ENCODE data around the gene LSM7. TPM values are rescaled to one million over a fixed set of nuclear protein-coding genes. Genes with fewer than 3 reads are reported as not detected.

The LSM7 gene
- total and polyA plus RNA-seq, 2 experiments from 2014 or later, result 299 to 409 TPM

- Mint-ChIP-seq H3K4me1 (no peaks in the 10 kb centered on the region; the same call in 2 of the 3 replicates), H3K36me3 (ENCODE audit: low read depth) (no peaks in the 10 kb centered on the region; the same call in 2 of the 3 replicates), H3K27me3 (ENCODE audit: insufficient read depth, low read depth, poor library complexity) (peaks cover 4% of the 10 kb centered on the region), H3K9me3 (peaks cover 6% of the 10 kb centered on the region; the same call in 1 of the 3 replicates), H3K27ac (no peak overlapping the region), H3K4me3 (no peak overlapping the region)
- H3K9me2 ChIP-seq (ENCODE audit: insufficient read depth), result no peaks in the 10 kb centered on the region
- no peak overlapping the region for H3K27ac ChIP-seq (ENCODE audit: low read depth)
- no peaks in the 10 kb centered on the region for H3K36me3 ChIP-seq (ENCODE audit: insufficient read depth)
- no peaks in the 10 kb centered on the region for H3K79me2 ChIP-seq (replicated peaks; ENCODE audit: insufficient read depth)
- no peak overlapping the region for H2AFZ ChIP-seq
- H3K27me3 ChIP-seq (ENCODE audit: insufficient read depth), result no peaks in the 10 kb centered on the region
- H3F3A ChIP-seq (replicated peaks; ENCODE audit: low read depth), result no peaks in the 10 kb centered on the region
- no peaks in the 10 kb centered on the region for H3K4me1 ChIP-seq (ENCODE audit: insufficient read depth)
- no peak overlapping the region for H3K4me2 ChIP-seq
- H3K4me3 ChIP-seq, result no peak overlapping the region
- DNase-seq (ENCODE audit: low spot score) (no peak), ATAC-seq (no peak)
- TF ChIP-seq POLR2AphosphoS5 (IDR thresholded peaks at IDR 0.05; ENCODE audit: low read depth) (no peak), CTCF (conservative IDR thresholded peaks at IDR 0.05; ENCODE audit: low read depth in 2 of 2) (no peak), EZH2phosphoT487 (IDR thresholded peaks at IDR 0.05; ENCODE audit: unreplicated experiment) (no peak), EZH2 (IDR thresholded peaks at IDR 0.05; ENCODE audit: low read depth, unreplicated experiment) (no peak), ZNF114 (CRISPR knock-in tag; IDR thresholded peaks at IDR 0.05) (no peak), ETS1 (IDR thresholded peaks at IDR 0.05) (no peak), NANOG (IDR thresholded peaks at IDR 0.05; ENCODE audit: borderline replicate concordance) (no peak), CREB1 (CRISPR knock-in tag; IDR thresholded peaks at IDR 0.05; ENCODE audit: low read depth) (no peak), ZNF462 (CRISPR knock-in tag; IDR thresholded peaks at IDR 0.05) (no peak), STAT1 (IDR thresholded peaks at IDR 0.05; ENCODE audit: unreplicated experiment) (no peak), JUNB (IDR thresholded peaks at IDR 0.05; ENCODE audit: unreplicated experiment) (no peak), ZNF331 (CRISPR knock-in tag; IDR thresholded peaks at IDR 0.05; ENCODE audit: low read depth) (no peak)
- TF ChIP-seq, protein P1, sequence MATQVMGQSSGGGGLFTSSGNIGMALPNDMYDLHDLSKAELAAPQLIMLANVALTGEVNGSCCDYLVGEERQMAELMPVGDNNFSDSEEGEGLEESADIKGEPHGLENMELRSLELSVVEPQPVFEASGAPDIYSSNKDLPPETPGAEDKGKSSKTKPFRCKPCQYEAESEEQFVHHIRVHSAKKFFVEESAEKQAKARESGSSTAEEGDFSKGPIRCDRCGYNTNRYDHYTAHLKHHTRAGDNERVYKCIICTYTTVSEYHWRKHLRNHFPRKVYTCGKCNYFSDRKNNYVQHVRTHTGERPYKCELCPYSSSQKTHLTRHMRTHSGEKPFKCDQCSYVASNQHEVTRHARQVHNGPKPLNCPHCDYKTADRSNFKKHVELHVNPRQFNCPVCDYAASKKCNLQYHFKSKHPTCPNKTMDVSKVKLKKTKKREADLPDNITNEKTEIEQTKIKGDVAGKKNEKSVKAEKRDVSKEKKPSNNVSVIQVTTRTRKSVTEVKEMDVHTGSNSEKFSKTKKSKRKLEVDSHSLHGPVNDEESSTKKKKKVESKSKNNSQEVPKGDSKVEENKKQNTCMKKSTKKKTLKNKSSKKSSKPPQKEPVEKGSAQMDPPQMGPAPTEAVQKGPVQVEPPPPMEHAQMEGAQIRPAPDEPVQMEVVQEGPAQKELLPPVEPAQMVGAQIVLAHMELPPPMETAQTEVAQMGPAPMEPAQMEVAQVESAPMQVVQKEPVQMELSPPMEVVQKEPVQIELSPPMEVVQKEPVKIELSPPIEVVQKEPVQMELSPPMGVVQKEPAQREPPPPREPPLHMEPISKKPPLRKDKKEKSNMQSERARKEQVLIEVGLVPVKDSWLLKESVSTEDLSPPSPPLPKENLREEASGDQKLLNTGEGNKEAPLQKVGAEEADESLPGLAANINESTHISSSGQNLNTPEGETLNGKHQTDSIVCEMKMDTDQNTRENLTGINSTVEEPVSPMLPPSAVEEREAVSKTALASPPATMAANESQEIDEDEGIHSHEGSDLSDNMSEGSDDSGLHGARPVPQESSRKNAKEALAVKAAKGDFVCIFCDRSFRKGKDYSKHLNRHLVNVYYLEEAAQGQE (IDR thresholded peaks at IDR 0.05; ENCODE audit: unreplicated experiment), result no peak
- H4K20me1 ChIP-seq (replicated peaks; ENCODE audit: insufficient read depth), result no peaks in the 10 kb centered on the region; the same call in 1 of the 2 replicates
These were observed 10.6 kb downstream of the LSM7 start for GRCh38 chr19:2317756-2318155.

Data from GM23338 (cell line).